Fibroblast of lung (primary cell): ENCODE data around the gene RGS7.

ENCODE experiments used
- CTCF ChIP-seq, 2 donors: IDR thresholded peaks in 1 of 2; conservative IDR thresholded peaks in 1 of 2; 1 replicate in 1 of 2; 2 replicates in 1 of 2; pipeline ENCODE4 v1.5.1; 2011 to 2012; ENCODE audit warnings: low read length in 2 of 2, control low read depth in 1 of 2, inconsistent platforms in 1 of 2, low read depth in 1 of 2, mild to moderate bottlenecking in 1 of 2
- EZH2 ChIP-seq: IDR thresholded peaks from 2 replicates; pipeline ENCODE4 v1.5.1; 2012; ENCODE audit warnings: low read length, control low read depth, mild to moderate bottlenecking; ENCODE audit errors: missing control alignments

GRCh38 chr1:240808381-240808780, 548.6 kb downstream of the RGS7 start:
- TF ChIP-seq CTCF (conservative IDR thresholded peaks at IDR 0.05 in 1 of 2, IDR thresholded peaks at IDR 0.05 in 1 of 2; ENCODE audit: low read depth in 1 of 2, low read length in 2 of 2) (no peak), EZH2 (no peak)
